ENCODE data around the gene MADCAM1.

MADCAM1 gene

GRCh38 chr19:522726-523125, 26.4 kb downstream of the MADCAM1 start:
- no peak for DNase-seq
- in situ Hi-C loops (cut with HindIII; ENCODE audit: low pct_ligation_motif_present, low pct_unique_long_range_greater_than_20kb, low sequenced_read_pairs), result no loop called here

- no peak for DNase-seq
- in situ Hi-C loops (cut with HindIII; ENCODE audit: low pct_ligation_motif_present, low pct_unique_long_range_greater_than_20kb, low sequenced_read_pairs), result no loop called here
Measured at GRCh38 chr19:524062-524674, 27.9 kb downstream of the MADCAM1 start.

- in situ Hi-C loops (cut with HindIII; ENCODE audit: low pct_ligation_motif_present, low pct_unique_long_range_greater_than_20kb, low sequenced_read_pairs), result no loop called here
- DNase-seq, result no peak
Measured at GRCh38 chr19:525029-525428, 28.7 kb downstream of the MADCAM1 start.

GRCh38 chr19:525857-526419, 29.7 kb downstream of the MADCAM1 start:
- no peak for DNase-seq
- in situ Hi-C loops (cut with HindIII; ENCODE audit: low pct_ligation_motif_present, low pct_unique_long_range_greater_than_20kb, low sequenced_read_pairs), result no loop called here

- DNase-seq, result no peak
- in situ Hi-C loops (cut with HindIII; ENCODE audit: low pct_ligation_motif_present, low pct_unique_long_range_greater_than_20kb, low sequenced_read_pairs), result no loop called here
Measured at GRCh38 chr19:530134-531008, 34.1 kb downstream of the MADCAM1 start.

- peak; percentile 81 for DNase-seq
- in situ Hi-C loops (cut with HindIII; ENCODE audit: low pct_ligation_motif_present, low pct_unique_long_range_greater_than_20kb, low sequenced_read_pairs), result no loop called here
Measured at GRCh38 chr19:531009-531752, 34.9 kb downstream of the MADCAM1 start.

GRCh38 chr19:531753-532560, 35.7 kb downstream of the MADCAM1 start, which contains the start of gene CDC34:
CDC34 (plus strand) TSS chr19:531760; CDS start chr19:531932, 172 bp downstream.
- in situ Hi-C loops (cut with HindIII; ENCODE audit: low pct_ligation_motif_present, low pct_unique_long_range_greater_than_20kb, low sequenced_read_pairs), result no loop called here
- peak; percentile 23 for DNase-seq

- DNase-seq, result peak; percentile 65
- in situ Hi-C loops (cut with HindIII; ENCODE audit: low pct_ligation_motif_present, low pct_unique_long_range_greater_than_20kb, low sequenced_read_pairs), result no loop called here
Measured at GRCh38 chr19:532561-533363, 36.5 kb downstream of the MADCAM1 start.

- in situ Hi-C loops (cut with HindIII; ENCODE audit: low pct_ligation_motif_present, low pct_unique_long_range_greater_than_20kb, low sequenced_read_pairs), result no loop called here
- DNase-seq, result no peak
Measured at GRCh38 chr19:533364-534058, 37.2 kb downstream of the MADCAM1 start.

- DNase-seq, result no peak
- in situ Hi-C loops (cut with HindIII; ENCODE audit: low pct_ligation_motif_present, low pct_unique_long_range_greater_than_20kb, low sequenced_read_pairs), result no loop called here
Measured at GRCh38 chr19:534088-534487, 37.8 kb downstream of the MADCAM1 start.

GRCh38 chr19:535017-535835, 38.9 kb downstream of the MADCAM1 start:
- in situ Hi-C loops (cut with HindIII; ENCODE audit: low pct_ligation_motif_present, low pct_unique_long_range_greater_than_20kb, low sequenced_read_pairs), result no loop called here
- no peak for DNase-seq

GRCh38 chr19:536031-536880, 40.0 kb downstream of the MADCAM1 start:
- in situ Hi-C loops (cut with HindIII; ENCODE audit: low pct_ligation_motif_present, low pct_unique_long_range_greater_than_20kb, low sequenced_read_pairs), result no loop called here
- no peak for DNase-seq

- in situ Hi-C loops (cut with HindIII; ENCODE audit: low pct_ligation_motif_present, low pct_unique_long_range_greater_than_20kb, low sequenced_read_pairs), result no loop called here
- DNase-seq, result no peak
Measured at GRCh38 chr19:536881-537404, 40.7 kb downstream of the MADCAM1 start.

- in situ Hi-C loops (cut with HindIII; ENCODE audit: low pct_ligation_motif_present, low pct_unique_long_range_greater_than_20kb, low sequenced_read_pairs), result no loop called here
- DNase-seq, result no peak
Measured at GRCh38 chr19:538641-539428, 42.5 kb downstream of the MADCAM1 start.
